ENCODE results near the gene CLEC20A. TPM values are rescaled to one million over a fixed set of nuclear protein-coding genes. Genes with fewer than 3 reads are reported as not detected.

CLEC20A gene
- polyA plus RNA-seq (2013, experiment 1 of 2): not detected
- polyA plus RNA-seq (2013, experiment 2 of 2): not detected

- Histone ChIP-seq H4K91ac (ENCODE audit: low read depth, low read length, poor library complexity) (no peak within 1 kb of the TSS), H3K23ac (ENCODE audit: low read depth, low read length, poor library complexity) (peak within 1 kb of the TSS; percentile 18), H2BK120ac (ENCODE audit: low read depth, low read length) (no peak within 1 kb of the TSS), H3K79me1 (ENCODE audit: low read depth, low read length) (no peaks in the 10 kb centered on the region), H3K14ac (ENCODE audit: low read length) (no peak within 1 kb of the TSS), H3K4me2 (ENCODE audit: insufficient read depth, low read length, poor library complexity, severe bottlenecking) (no peak within 1 kb of the TSS), H2BK15ac (ENCODE audit: low read length) (peak within 1 kb of the TSS; percentile 20), H3K27ac (replicated peaks; ENCODE audit: low read length) (no peak within 1 kb of the TSS), H4K8ac (ENCODE audit: low read depth, low read length) (no peak within 1 kb of the TSS), H2AFZ (ENCODE audit: low read length) (peak within 1 kb of the TSS; percentile 71), H2AK5ac (ENCODE audit: low read depth, low read length) (no peak within 1 kb of the TSS), H2BK12ac (ENCODE audit: low read length) (no peak within 1 kb of the TSS), H3K9ac (ENCODE audit: low read depth, low read length, poor library complexity) (no peak within 1 kb of the TSS), H3K4me1 (ENCODE audit: control insufficient read depth in 2 of 2, insufficient read depth in 1 of 2, low read depth in 1 of 2, low read length in 2 of 2) (peaks cover 0 to 3% of the 10 kb centered on the region in 2 donors), H3K4ac (ENCODE audit: low read length) (no peak within 1 kb of the TSS), H3K18ac (ENCODE audit: low read length) (peak within 1 kb of the TSS; percentile 21), H3K4me3 (ENCODE audit: low read length in 2 of 2) (no peak within 1 kb of the TSS), H3K36me3 (replicated peaks in 1 of 2; ENCODE audit: control insufficient read depth in 2 of 2, insufficient read depth in 2 of 2, low read length in 2 of 2) (no peaks in the 10 kb centered on the region), H2BK5ac (ENCODE audit: low read length) (no peak within 1 kb of the TSS), H3K27me3 (ENCODE audit: control insufficient read depth in 3 of 3, insufficient read depth in 3 of 3, low read depth in 1 of 3, low read length in 3 of 3) (no peaks in the 10 kb centered on the region), H3K9me3 (replicated peaks in 1 of 2; ENCODE audit: control insufficient read depth in 2 of 2, insufficient read depth in 1 of 2, low read depth in 1 of 2, low read length in 2 of 2) (no peaks in the 10 kb centered on the region)
- DNase-seq (ENCODE audit: low spot score): no peak
- WGBS, 2 donors (ENCODE audit: extremely low coverage in 2 of 2, insufficient read length in 2 of 2, insufficient replicate concordance in 1 of 2): no CpG with 5 or more reads among the region's 26 CpGs
Measured at GRCh38 chr1:178496410-178497135, at the start of gene CLEC20A. Gene CLEC20A, minus strand, starts transcription at chr1:178496964. Its CDS starts 25 bp downstream, at chr1:178496939.

- no peak overlapping the region for H3K27ac ChIP-seq (replicated peaks; ENCODE audit: low read length)
- H2BK120ac ChIP-seq (ENCODE audit: low read depth, low read length): no peak overlapping the region
- no peak overlapping the region for H4K91ac ChIP-seq (ENCODE audit: low read depth, low read length, poor library complexity)
- H3K79me1 ChIP-seq (ENCODE audit: low read depth, low read length): no peaks in the 10 kb centered on the region
- no peak overlapping the region for H3K4ac ChIP-seq (ENCODE audit: low read length)
- no peak overlapping the region for H2AK5ac ChIP-seq (ENCODE audit: low read depth, low read length)
- no peak overlapping the region for H3K4me3 ChIP-seq (ENCODE audit: low read length in 2 of 2)
- no peak overlapping the region for H3K14ac ChIP-seq (ENCODE audit: low read length)
- no peak overlapping the region for H3K9ac ChIP-seq (ENCODE audit: low read depth, low read length, poor library complexity)
- no peak overlapping the region for H2BK12ac ChIP-seq (ENCODE audit: low read length)
- peaks cover 2 to 3% of the 10 kb centered on the region in 2 donors for H3K4me1 ChIP-seq (ENCODE audit: control insufficient read depth in 2 of 2, insufficient read depth in 1 of 2, low read depth in 1 of 2, low read length in 2 of 2)
- peaks cover 0 to 8% of the 10 kb centered on the region in 2 donors for H3K36me3 ChIP-seq (replicated peaks in 1 of 2; ENCODE audit: control insufficient read depth in 2 of 2, insufficient read depth in 2 of 2, low read length in 2 of 2)
- no peak overlapping the region for H3K18ac ChIP-seq (ENCODE audit: low read length)
- no peak overlapping the region for H4K8ac ChIP-seq (ENCODE audit: low read depth, low read length)
- no peak overlapping the region for H3K4me2 ChIP-seq (ENCODE audit: insufficient read depth, low read length, poor library complexity, severe bottlenecking)
- H2BK5ac ChIP-seq (ENCODE audit: low read length): no peak overlapping the region
- H2BK15ac ChIP-seq (ENCODE audit: low read length): no peak overlapping the region
- WGBS, 2 donors (ENCODE audit: extremely low coverage in 2 of 2, insufficient read length in 2 of 2, insufficient replicate concordance in 1 of 2): no CpG with 5 or more reads among the region's 9 CpGs
- DNase-seq (ENCODE audit: low spot score): no peak
- H2AFZ ChIP-seq (ENCODE audit: low read length): no peak overlapping the region
- peaks cover 0 to 3% of the 10 kb centered on the region in 2 donors for H3K9me3 ChIP-seq (replicated peaks in 1 of 2; ENCODE audit: control insufficient read depth in 2 of 2, insufficient read depth in 1 of 2, low read depth in 1 of 2, low read length in 2 of 2)
- H3K23ac ChIP-seq (ENCODE audit: low read depth, low read length, poor library complexity): no peak overlapping the region
- H3K27me3 ChIP-seq (ENCODE audit: control insufficient read depth in 3 of 3, insufficient read depth in 3 of 3, low read depth in 1 of 3, low read length in 3 of 3): no peaks in the 10 kb centered on the region
Measured at GRCh38 chr1:178544531-178544930, 47.8 kb upstream of the CLEC20A start.

GRCh38 chr1:178543290-178543607, 46.5 kb upstream of the CLEC20A start:
- peak overlapping the region; percentile 65 for H3K9ac ChIP-seq (ENCODE audit: low read depth, low read length, poor library complexity)
- peak overlapping the region; percentile 75 for H3K14ac ChIP-seq (ENCODE audit: low read length)
- no peak overlapping the region for H4K8ac ChIP-seq (ENCODE audit: low read depth, low read length)
- no CpG with 5 or more reads among the region's 10 CpGs for whole genome bisulfite sequencing, 2 donors (ENCODE audit: extremely low coverage in 2 of 2, insufficient read length in 2 of 2, insufficient replicate concordance in 1 of 2)
- peak overlapping the region; percentile 93 for H3K27ac ChIP-seq (replicated peaks; ENCODE audit: low read length)
- peaks cover 0 to 8% of the 10 kb centered on the region in 2 donors for H3K36me3 ChIP-seq (replicated peaks in 1 of 2; ENCODE audit: control insufficient read depth in 2 of 2, insufficient read depth in 2 of 2, low read length in 2 of 2)
- no peaks in the 10 kb centered on the region for H3K79me1 ChIP-seq (ENCODE audit: low read depth, low read length)
- no peaks in the 10 kb centered on the region for H3K27me3 ChIP-seq (ENCODE audit: control insufficient read depth in 3 of 3, insufficient read depth in 3 of 3, low read depth in 1 of 3, low read length in 3 of 3)
- no peak overlapping the region for H4K91ac ChIP-seq (ENCODE audit: low read depth, low read length, poor library complexity)
- H3K4me1 ChIP-seq (ENCODE audit: control insufficient read depth in 2 of 2, insufficient read depth in 1 of 2, low read depth in 1 of 2, low read length in 2 of 2): peaks cover 2 to 3% of the 10 kb centered on the region in 2 donors
- DNase-seq (ENCODE audit: low spot score): no peak
- H3K4ac ChIP-seq (ENCODE audit: low read length): no peak overlapping the region
- peaks cover 0 to 3% of the 10 kb centered on the region in 2 donors for H3K9me3 ChIP-seq (replicated peaks in 1 of 2; ENCODE audit: control insufficient read depth in 2 of 2, insufficient read depth in 1 of 2, low read depth in 1 of 2, low read length in 2 of 2)
- H2BK12ac ChIP-seq (ENCODE audit: low read length): no peak overlapping the region
- peak overlapping the region; percentile 99 for H2AFZ ChIP-seq (ENCODE audit: low read length)
- H2AK5ac ChIP-seq (ENCODE audit: low read depth, low read length): no peak overlapping the region
- peak overlapping the region; percentile 61 to 92 for H3K4me3 ChIP-seq (ENCODE audit: low read length in 2 of 2)
- H2BK5ac ChIP-seq (ENCODE audit: low read length): no peak overlapping the region
- peak overlapping the region; percentile 88 for H3K18ac ChIP-seq (ENCODE audit: low read length)
- H2BK15ac ChIP-seq (ENCODE audit: low read length): peak overlapping the region; percentile 65
- H2BK120ac ChIP-seq (ENCODE audit: low read depth, low read length): no peak overlapping the region
- peak overlapping the region; percentile 59 for H3K4me2 ChIP-seq (ENCODE audit: insufficient read depth, low read length, poor library complexity, severe bottlenecking)
- H3K23ac ChIP-seq (ENCODE audit: low read depth, low read length, poor library complexity): no peak overlapping the region

- Histone ChIP-seq H4K8ac (ENCODE audit: low read depth, low read length) (no peak overlapping the region), H3K4me1 (ENCODE audit: control insufficient read depth in 2 of 2, insufficient read depth in 1 of 2, low read depth in 1 of 2, low read length in 2 of 2) (peaks cover 2 to 3% of the 10 kb centered on the region in 2 donors), H3K4me3 (ENCODE audit: low read length in 2 of 2) (peak overlapping the region; percentile 61 to 92), H3K9ac (ENCODE audit: low read depth, low read length, poor library complexity) (peak overlapping the region; percentile 91), H4K91ac (ENCODE audit: low read depth, low read length, poor library complexity) (no peak overlapping the region), H2BK5ac (ENCODE audit: low read length) (peak overlapping the region; percentile 72), H2BK12ac (ENCODE audit: low read length) (peak overlapping the region; percentile 63), H2BK120ac (ENCODE audit: low read depth, low read length) (peak overlapping the region; percentile 89), H3K4me2 (ENCODE audit: insufficient read depth, low read length, poor library complexity, severe bottlenecking) (peak overlapping the region; percentile 100), H3K27me3 (ENCODE audit: control insufficient read depth in 3 of 3, insufficient read depth in 3 of 3, low read depth in 1 of 3, low read length in 3 of 3) (no peaks in the 10 kb centered on the region), H2AFZ (ENCODE audit: low read length) (peak overlapping the region; percentile 99), H2AK5ac (ENCODE audit: low read depth, low read length) (no peak overlapping the region), H3K4ac (ENCODE audit: low read length) (no peak overlapping the region), H3K14ac (ENCODE audit: low read length) (peak overlapping the region; percentile 72), H3K79me1 (ENCODE audit: low read depth, low read length) (no peaks in the 10 kb centered on the region), H3K18ac (ENCODE audit: low read length) (peak overlapping the region; percentile 99), H3K36me3 (replicated peaks in 1 of 2; ENCODE audit: control insufficient read depth in 2 of 2, insufficient read depth in 2 of 2, low read length in 2 of 2) (peaks cover 0 to 8% of the 10 kb centered on the region in 2 donors), H3K9me3 (replicated peaks in 1 of 2; ENCODE audit: control insufficient read depth in 2 of 2, insufficient read depth in 1 of 2, low read depth in 1 of 2, low read length in 2 of 2) (peaks cover 0 to 3% of the 10 kb centered on the region in 2 donors), H3K23ac (ENCODE audit: low read depth, low read length, poor library complexity) (peak overlapping the region; percentile 70), H2BK15ac (ENCODE audit: low read length) (peak overlapping the region; percentile 65), H3K27ac (replicated peaks; ENCODE audit: low read length) (peak overlapping the region; percentile 93)
- WGBS, 2 donors (ENCODE audit: extremely low coverage in 2 of 2, insufficient read length in 2 of 2, insufficient replicate concordance in 1 of 2): no CpG with 5 or more reads among the region's 66 CpGs
- DNase-seq (ENCODE audit: low spot score): peak; percentile 93
Measured at GRCh38 chr1:178542554-178543289, 46.0 kb upstream of the CLEC20A start.

Measured in neuronal stem cell (in vitro differentiated cells).